Measurements from ENCODE around the gene CS.
A peak's percentile ranks its signal among the peaks of the same experiment; 100 is the strongest.

CS gene

GRCh38 chr12:56321027-56321426 lies 20.9 kb upstream of the CS start:
- no peak for DNase-seq

DNA sequence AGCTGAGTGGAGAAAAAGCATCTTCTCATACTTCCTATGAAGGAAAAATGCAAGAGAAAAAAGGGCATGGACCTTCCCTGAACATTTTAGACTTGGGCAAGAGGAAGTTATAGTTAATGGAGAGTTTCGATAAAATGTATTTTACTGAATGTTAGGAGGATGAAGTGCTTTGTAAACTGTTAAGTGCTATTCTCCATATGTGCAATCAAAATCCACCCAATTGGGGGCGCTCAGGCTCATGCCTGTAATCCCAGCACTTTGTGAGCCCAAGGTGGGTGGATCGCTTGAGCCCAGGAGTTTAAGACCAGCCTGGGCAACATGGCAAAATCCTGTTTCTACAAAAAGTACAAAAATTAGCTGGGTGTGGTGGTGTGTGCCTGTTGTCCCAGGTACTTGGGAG lies 17.5 kb upstream of the CS start:
- DNase-seq: no peak

DNA sequence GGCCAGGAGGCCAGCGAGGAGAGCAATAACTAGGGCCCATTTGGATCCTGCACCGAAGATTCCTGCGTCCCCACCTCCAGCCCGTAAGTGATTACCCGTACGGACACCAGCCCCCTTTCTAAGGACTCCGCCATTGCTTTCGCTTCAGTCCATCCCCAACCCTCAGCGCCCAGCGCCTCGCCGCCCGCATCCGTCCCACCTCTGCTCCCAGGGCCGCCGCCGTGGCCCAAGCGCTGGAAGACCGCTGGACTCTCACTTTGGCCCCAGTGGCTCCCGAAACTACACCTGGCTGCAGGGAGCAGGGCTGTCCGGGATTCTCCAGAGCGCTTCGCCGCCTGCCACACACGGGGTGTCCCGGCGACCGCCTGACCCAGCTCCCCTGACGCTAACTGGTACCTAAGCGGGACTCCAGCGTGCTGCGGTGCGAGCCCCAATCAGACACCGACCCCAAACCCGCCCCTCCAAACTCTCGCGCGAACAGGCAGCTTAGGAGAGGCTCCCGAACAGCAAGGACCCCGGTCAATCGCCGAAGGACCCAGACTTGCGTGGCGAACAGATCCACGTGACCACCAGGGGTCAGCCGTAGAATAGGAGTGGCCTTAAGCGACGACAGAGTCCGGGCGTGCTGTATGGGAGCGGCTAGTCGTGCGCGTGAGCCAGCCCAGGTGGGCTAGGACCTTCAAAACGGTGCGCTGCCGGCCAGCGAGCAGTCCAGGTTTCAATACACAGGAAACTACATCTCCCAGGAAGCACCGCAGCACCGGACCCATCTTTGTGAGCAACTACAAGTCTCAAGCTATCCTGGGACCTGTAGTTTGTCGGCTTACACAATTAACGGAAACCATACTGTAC lies 15.7 kb upstream of the CS start, which contains the start of gene CNPY2:
Gene CNPY2, minus strand, starts transcription at position 367 of the 852 bp plus-strand sequence. CDS start 771 bp downstream, outside the sequence.
- DNase-seq: peak; percentile 74 to 98 (median 92)

DNA sequence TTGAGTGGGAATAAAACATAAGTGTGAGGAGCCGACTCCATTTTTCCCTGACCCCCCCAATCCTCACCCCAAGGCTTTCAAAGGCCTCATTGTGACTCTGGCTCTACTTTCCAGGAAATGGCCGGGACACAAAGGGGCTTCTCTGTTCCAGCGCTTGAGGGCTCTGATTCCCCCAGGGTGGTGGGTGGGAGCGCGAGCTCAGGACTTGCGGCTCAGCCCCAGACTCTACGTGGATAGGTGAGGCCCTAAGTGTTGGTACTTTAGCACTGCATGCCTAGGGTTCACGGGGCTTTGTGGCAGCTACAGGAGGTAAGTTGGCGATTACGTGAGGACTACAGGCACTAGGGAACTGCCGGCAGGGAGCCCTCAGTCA lies 15.1 kb upstream of the CS start:
- DNase-seq: peak in 49 of 56 donors; percentile 13 to 72 (median 46)

GRCh38 chr12:56311003-56311402 lies 10.9 kb upstream of the CS start:
- DNase-seq: no peak

- DNase-seq: no peak
Observed at GRCh38 chr12:56308714-56309113, 8.6 kb upstream of the CS start.

- DNase-seq: no peak
Observed at GRCh38 chr12:56307221-56307965, 7.3 kb upstream of the CS start.

- DNase-seq: no peak
Observed at GRCh38 chr12:56304872-56305590, 4.9 kb upstream of the CS start.

- no peak for DNase-seq
Observed at GRCh38 chr12:56304276-56304675, 4.1 kb upstream of the CS start.

GRCh38 chr12:56300644-56301464 lies 724 bp upstream of the CS start:
- peak in 4 of 56 donors; percentile 32 to 64 (median 38) for DNase-seq

DNA sequence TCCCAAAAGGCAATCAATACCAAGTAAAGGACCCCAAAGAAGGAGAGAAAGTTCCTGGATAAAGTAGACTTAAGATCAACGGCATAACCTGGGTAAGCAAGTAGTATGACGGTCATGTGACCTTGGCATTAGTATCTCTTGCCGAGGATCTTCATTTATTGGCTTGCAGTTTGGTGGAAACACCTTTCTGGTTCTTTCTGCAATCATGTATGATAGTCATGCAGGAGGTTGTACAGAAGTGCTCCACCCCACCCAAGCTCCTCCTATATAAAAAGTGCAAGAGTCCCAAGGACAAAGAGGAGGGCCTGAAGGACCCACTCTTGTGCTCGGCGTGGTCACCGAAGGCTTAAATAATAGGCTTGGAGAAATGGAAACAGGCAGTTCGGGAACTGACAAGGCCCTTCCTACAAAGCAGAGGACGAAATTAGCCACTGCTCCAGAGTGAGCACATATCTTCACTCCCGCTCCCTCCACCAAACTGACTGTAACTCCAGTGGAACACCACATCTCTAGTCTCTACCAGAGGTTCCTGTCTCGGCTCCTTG lies 750 bp downstream of the CS start:
- DNase-seq: peak in 2 of 56 donors; percentile 44

GRCh38 chr12:56298828-56299227 lies 1.3 kb downstream of the CS start:
- DNase-seq: no peak

DNA sequence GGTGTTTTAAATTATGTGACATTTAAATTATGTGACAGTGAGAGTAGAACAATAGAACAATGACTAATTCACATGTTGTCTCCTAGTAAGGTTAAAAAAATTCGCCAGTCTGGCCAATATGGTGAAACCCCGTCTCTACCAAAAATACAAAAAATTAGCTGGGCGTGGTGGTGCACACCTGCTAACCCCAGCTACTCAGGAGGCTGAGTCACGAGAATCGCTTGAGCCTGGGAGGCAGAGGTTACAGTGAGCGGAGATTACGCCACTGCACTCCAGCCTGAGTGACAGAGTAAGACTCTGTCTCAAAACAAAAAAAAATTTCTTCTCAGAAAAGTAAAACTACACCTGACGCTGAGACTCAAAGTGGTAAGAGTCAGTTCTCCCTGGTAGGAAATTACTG lies 2.7 kb downstream of the CS start:
- peak in 1 of 56 donors; percentile 14 for DNase-seq

- DNase-seq: no peak
Observed at GRCh38 chr12:56296295-56296694, 3.8 kb downstream of the CS start.

- DNase-seq: no peak
Observed at GRCh38 chr12:56293795-56294194, 6.3 kb downstream of the CS start.

DNA sequence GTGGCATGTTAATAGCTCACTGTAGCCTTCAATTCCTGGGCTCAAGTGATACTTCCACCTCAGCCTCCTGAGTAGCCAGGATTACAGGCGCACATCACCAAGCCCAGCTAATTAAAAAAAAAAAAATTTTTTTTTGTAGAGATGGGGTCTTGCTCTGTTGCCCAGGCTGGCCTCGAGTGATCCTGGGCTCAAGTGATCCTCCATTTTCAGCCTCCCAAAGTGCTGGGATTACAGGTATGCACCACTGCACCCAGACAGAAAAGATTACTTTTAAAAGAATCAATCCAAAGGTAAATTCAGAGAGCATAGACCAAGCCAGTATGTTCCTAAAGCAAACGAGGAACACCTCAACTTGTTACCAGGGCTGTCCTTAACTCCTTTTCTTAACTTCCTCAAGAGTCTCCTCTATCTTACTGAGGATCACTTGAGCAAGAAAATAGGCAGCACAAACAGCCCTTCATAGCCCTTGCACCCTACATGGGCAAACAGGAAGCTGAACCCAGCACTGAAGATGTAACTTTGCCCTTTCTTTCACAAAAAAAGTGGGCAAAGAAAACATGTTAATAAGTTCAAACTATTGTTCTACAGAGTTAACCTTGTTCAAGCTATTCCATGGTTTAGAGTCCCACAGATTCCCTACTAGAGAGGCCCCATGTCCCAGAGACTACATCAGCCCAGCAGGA lies 11.3 kb downstream of the CS start:
- no peak for DNase-seq

DNA sequence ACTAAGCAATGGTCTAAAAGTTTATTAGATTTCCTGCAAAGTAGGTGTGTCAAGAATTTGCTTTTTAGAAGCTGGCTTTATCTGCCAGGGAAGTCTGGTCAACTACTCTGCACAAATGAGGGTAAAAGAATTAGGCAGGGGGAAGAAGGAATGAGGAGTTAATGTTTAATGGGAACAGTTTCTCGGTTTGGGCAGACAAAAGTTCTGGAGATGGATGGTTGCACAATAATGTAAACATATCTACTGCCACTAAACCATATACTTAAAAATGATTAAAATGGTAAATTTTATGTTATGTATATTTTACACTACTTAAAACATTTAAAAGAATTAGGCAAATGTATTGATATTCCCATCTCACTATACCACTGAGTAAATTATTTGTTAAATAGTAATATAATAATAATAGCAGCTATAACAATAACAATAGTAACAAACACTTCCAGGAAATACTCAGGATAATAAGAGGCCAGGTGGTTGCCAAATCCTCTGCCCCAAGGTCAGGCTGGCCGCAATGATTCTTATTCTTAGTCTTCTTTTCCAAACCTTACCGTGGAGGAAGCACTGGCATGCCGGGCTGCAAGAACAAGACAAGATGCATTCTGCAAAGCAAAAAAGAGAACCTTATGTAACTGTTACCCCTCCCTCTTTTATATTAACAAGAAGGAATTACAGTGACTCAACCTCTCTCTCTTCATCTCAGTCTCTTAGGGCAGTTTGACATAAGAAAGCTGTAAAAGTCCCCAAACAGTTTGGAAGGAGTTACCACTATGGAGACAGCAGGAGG lies 13.9 kb downstream of the CS start:
- DNase-seq: peak in 1 of 56 donors; percentile 2

GRCh38 chr12:56284263-56284662 lies 15.9 kb downstream of the CS start:
- peak in 9 of 56 donors; percentile 3 to 28 (median 7) for DNase-seq

- no peak for DNase-seq
Observed at GRCh38 chr12:56282579-56282978, 17.6 kb downstream of the CS start.
